H1 (cell line): ENCODE measurements around the gene PPAN.

Experiments used
- ASH2L ChIP-seq: fragments of 200-600, 300-600 bp; sonication (generic); IDR thresholded peaks from one replicate; pipeline ENCODE4 v1.7.1; 2017; ENCODE audit warnings: low read length
- CEBPB ChIP-seq: IDR thresholded peaks from 2 replicates; pipeline ENCODE4 v1.6.1; 2012; ENCODE audit warnings: low read depth, low read length
- POLR2A ChIP-seq, 2 experiments: IDR thresholded peaks; 1 replicate in 1 of 2; 2 replicates in 1 of 2; pipeline ENCODE4 v1.6.1; 2011; ENCODE audit warnings: low read depth in 2 of 2, low read length in 2 of 2, mild to moderate bottlenecking in 2 of 2; ENCODE audit errors: control extremely low read depth in 1 of 2
- POLR2AphosphoS5 ChIP-seq: IDR thresholded peaks from 2 replicates; pipeline ENCODE4 v1.6.1; 2011; ENCODE audit warnings: low read depth, low read length
- TF ChIP-seq, protein P1 (sequence below), 3 experiments: IDR thresholded peaks; 1 replicate in 2 of 3; 2 replicates in 1 of 3; pipeline versions ENCODE4 v1.5.1 to v1.6.1; 2011; ENCODE audit warnings: low read length in 3 of 3, mild to moderate bottlenecking in 3 of 3, inconsistent platforms in 2 of 3, low read depth in 1 of 3, moderate library complexity in 1 of 3; ENCODE audit not compliant: insufficient read depth in 1 of 3; ENCODE audit errors: control extremely low read depth in 1 of 3

DNA sequence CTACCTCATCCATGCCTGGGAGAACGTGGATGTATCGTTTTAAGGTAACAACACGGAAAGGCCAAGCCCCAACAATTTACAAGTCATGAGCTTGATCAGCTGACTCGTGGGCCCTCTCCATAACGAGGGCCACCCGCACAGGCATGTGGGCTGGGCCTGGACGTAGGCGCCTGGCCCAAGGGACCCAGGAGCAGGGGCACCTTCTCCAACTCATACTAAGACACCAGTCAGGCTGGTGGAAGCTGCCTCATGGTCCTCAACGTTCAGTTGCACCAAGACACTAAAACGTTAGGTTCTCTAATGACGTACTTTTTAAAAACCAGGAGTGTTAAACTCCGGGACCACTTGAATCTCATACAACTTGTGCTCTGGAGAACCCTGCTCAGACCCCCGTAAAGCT lies 35.3 kb downstream of the PPAN start:
- TF ChIP-seq, protein P1, sequence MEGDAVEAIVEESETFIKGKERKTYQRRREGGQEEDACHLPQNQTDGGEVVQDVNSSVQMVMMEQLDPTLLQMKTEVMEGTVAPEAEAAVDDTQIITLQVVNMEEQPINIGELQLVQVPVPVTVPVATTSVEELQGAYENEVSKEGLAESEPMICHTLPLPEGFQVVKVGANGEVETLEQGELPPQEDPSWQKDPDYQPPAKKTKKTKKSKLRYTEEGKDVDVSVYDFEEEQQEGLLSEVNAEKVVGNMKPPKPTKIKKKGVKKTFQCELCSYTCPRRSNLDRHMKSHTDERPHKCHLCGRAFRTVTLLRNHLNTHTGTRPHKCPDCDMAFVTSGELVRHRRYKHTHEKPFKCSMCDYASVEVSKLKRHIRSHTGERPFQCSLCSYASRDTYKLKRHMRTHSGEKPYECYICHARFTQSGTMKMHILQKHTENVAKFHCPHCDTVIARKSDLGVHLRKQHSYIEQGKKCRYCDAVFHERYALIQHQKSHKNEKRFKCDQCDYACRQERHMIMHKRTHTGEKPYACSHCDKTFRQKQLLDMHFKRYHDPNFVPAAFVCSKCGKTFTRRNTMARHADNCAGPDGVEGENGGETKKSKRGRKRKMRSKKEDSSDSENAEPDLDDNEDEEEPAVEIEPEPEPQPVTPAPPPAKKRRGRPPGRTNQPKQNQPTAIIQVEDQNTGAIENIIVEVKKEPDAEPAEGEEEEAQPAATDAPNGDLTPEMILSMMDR (IDR thresholded peaks at IDR 0.05; ENCODE audit: control extremely low read depth in 1 of 3, insufficient read depth in 1 of 3, low read depth in 1 of 3, low read length in 3 of 3): no peak
- no peak for TF ChIP-seq POLR2AphosphoS5
- no peak for TF ChIP-seq POLR2A (IDR thresholded peaks at IDR 0.05; ENCODE audit: control extremely low read depth in 1 of 2, low read depth in 2 of 2, low read length in 2 of 2)
- no peak for TF ChIP-seq CEBPB
- no peak for TF ChIP-seq ASH2L
